Astrocyte of the hippocampus (primary cell): ENCODE measurements around the gene SLC25A43.
A peak's percentile ranks its signal among the peaks of the same experiment; 100 is the strongest.

Experiments used
- DNase-seq: peaks from one replicate; pipeline ENCODE4 v3.0.0; 2011; ENCODE audit warnings: low read depth, low spot score

SLC25A43 gene

DNA sequence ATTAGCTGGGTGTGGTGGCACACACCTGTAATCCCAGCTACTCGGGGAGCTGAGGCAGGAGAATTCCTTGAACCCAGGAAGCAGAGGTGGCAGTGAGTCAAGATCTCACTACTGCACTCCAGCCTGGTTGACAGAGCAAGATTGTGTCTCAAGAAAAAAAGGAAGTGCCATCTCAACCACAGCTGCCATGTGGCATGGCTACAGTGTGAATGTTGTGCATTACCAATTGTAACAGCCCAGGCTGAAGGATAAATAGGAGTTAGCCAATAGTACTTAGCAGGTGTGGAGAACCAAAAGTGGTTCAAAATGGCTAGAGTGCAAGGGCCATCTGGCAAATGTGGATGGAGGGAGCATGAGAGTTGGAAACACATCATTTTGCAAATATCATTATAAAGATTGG lies 98.0 kb downstream of the SLC25A43 start:
- no peak for DNase-seq

DNA sequence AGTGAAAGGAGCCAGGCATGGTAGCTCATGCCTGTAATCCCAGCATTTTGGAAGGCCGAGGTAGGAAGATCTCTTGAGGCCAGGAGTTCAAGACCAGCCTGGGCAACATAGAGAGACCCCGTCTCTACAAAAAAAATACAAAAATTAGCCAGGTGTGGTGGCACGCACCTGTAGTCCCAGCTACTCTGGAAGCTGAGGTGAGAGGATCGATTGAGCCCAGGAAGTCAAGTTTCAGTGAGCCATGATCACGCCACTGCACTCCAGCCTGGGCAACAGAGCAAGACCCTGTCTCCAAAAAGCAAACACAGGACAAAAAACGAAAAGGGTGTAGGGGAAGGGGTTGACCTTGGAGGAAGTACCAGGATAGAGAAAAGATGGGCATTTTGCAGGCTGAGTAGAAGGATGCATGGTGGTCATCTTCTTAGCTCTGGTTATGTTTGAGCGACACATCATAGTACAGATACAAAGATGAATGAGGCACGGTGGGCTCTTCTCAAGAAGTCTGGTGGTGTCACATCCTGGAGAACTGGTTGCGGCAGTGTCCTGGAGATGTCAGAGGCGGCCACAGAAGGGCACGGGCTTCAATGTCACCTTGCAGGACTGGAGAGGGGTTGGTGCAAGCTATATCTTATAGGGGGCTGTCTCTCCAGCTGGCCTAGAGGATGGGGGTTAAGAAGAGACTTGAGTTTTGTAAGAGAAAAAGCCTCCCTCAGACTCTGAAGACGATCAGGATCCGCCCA lies 101.1 kb downstream of the SLC25A43 start:
- no peak for DNase-seq

DNA sequence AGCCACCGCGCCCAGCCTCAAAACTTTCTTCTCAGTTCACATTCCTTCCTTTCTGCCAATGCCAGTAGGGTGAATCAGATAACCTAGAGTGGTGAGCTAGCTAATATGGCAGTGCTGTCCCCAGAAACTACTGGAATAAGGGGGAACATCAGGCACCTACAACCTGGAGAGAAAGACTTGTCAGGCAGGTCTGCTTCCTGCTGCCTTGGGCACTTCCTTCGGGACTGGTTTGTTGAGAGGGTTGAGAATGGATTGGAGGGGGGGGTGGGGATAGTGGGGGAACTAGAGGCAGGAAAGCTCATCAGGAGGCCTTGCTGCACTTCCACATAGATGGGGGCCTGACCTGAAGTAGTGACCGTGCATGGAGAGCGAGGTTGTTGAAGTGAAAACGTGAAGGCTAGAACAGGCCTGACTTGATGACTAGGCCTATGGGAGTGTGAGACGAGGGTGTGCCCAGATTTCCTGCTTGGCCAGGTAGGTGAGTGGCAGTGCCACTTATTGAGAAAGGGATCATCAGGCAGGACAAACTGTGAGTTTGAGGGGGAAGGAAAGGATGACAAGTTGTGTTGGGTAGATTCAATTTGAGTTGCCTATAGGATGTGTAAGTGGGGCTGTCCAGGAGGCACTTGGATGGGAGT lies 102.5 kb downstream of the SLC25A43 start:
- DNase-seq = no peak

DNA sequence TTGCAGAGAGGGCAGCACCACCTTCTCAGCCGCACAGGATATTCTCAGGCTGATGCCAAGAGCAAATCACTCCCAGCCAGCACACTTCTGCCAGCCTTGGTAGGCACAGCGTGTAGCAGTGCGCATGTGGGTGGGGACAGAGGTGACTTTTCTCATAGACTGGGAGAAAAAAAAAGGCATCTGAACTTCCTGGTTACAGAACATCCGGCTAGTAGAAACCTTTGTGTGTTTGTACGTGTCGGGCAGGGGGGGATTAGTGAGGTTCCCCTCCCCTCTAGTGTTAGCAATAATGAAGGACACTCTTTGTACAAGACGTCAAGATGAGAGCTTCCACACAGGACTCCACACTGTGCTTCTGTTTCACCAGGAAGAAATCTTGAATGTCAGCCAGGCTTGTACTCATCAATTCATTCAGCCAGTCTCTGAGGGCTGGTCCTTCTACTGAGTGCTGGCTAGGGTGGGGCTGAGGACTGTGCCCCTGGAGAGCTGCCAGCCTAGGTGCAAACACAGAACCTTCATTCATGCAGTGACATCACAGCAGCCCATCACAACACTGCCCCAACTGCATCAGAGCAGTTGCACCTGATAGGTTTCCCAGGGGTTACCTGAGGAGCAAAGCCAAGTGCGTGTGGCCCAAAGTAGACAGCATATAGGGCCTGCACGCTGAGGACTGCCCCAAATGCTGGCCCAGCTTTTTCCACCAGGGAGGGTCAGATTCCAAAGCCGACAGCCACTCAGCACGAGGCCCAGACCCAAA lies 103.8 kb downstream of the SLC25A43 start:
- DNase-seq = peak; percentile 41

DNA sequence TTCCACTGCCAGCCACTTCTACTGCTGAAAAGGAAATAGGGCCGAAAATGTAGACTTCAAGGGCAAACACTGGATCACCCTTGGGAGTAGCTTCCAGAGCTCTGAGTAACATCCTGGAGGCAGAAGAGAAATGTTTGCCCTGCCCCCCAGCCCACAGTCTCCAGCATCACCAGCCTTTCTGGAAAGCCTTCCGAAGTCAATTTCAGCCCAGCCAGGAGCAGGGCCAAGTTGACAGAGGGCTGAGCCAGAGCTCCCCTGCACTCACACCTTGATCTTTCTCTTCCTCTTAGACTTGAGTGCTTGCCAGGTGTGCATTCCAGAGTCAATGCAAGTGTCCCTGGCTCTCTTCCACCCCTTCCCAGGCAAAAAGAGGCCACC lies 104.3 kb downstream of the SLC25A43 start:
- peak; percentile 79 for DNase-seq
